GM21737 (cell line): ENCODE data around the gene DCLK1.

ENCODE experiments used
- ATAC-seq: cut with Tn5 transposase; IDR thresholded peaks from one replicate; pipeline ENCODE4 v1.9.1; 2021; ENCODE audit warnings: mild to moderate bottlenecking, moderate library complexity; ENCODE audit not compliant: unreplicated experiment

The DCLK1 gene

DNA sequence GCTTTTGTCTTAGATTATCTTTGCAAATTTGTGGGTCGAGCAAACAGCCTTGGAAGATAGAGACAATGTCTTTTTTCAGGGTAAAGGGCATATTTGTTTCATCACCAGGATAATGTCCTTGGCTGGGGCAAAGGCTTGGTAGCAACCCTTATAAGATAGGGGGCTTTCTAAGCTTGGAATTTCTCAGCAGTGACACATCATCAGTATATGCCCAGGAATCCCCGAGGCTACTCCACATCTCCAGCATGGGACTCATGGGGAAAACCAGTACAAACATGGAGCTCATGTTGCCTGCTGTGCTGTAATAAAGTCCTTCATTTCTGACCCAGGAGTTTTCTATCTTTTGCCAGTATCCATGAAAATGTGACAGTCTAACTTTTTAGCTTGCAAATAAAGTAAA, 77.1 kb downstream of the DCLK1 start:
- no peak for ATAC-seq

DNA sequence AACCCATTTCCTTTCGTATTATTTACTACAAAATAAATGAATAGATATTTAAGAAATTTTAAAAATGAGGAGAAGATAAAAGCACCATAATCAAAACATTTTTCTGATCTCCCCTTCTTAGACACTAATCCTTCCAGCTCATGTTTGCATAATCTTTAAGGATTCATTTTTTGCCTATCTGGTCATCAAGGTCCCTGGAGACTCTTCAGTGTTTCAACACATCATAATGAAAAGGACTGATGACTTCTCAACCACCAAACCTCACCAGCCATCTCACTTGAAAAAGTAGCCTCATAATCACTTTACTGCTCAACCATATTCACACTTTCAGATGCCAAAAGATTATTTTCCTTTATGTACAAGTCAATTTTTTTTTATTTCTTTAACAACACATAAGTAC, 80.1 kb downstream of the DCLK1 start:
- no peak for ATAC-seq

DNA sequence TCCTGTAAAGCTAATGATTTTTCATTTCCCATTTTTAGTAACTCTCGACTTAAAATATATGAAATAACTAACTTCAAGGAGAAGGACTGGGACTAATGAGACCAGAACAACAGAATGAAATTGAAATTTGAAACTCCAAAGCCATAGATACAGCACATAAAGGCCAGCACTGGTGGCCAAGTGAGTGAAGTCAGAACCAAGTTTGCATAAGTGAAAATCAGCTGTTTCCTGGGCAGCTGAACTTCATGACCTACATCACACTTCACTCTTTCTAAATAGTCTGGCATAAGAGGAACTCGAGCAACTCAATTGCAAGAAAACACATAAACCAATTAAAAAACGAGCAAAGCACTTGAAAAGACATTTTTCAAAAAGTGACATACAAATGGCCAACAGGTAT, 84.5 kb downstream of the DCLK1 start:
- ATAC-seq: peak; percentile 54

DNA sequence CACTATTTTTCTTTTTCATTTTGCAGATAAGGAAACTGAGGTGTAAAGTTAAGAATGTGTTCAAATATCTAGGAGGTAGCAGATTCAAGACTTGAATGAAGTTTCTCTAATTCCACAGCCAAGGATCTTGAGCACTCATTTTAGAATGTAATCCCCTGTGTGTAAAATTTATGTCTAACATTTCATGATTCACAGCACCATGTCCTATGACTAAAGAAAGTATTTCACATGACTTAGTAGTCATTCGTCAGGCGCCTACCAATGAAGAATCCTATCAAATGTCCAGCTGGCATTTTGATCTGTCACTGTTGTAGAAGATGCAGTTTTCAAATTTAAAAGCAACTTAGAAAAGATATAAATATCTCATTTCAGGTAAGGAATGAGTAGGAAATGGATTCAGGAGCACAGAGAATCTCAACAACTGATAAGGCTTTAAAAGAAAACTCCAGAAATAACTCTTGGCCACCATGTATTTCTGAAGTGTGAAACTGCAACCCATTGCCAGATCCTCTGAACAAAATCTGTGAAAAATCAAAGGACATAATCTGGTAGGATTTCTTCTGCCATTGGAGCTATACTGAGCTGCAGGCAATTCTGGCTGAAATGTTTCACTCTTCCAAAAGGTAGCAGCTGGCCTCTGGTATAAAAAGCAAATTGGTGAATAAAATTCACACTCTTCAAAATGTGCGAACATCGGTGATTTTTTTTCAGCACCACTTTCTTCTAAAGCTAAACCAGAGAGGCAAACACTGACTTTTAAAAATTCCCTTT, 92.2 kb downstream of the DCLK1 start:
- no peak for ATAC-seq

DNA sequence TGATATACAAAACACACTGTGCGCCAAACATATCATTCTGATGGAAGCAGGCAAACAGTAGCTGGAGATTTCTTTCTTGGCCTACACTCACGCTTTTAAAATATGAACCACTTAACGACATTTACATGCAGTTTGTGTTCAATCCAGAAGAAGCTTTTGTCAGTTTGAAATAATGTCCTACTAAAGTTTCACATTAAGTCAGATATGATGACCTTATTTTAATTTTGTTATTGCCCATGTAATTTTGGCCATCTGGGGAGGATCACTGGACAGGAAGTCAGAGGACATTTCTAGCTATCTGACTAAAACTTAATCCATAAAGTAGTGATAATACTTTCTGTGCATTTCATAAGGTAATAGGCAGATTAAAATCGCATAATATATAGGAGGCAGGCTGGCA, 98.1 kb downstream of the DCLK1 start:
- no peak for ATAC-seq

DNA sequence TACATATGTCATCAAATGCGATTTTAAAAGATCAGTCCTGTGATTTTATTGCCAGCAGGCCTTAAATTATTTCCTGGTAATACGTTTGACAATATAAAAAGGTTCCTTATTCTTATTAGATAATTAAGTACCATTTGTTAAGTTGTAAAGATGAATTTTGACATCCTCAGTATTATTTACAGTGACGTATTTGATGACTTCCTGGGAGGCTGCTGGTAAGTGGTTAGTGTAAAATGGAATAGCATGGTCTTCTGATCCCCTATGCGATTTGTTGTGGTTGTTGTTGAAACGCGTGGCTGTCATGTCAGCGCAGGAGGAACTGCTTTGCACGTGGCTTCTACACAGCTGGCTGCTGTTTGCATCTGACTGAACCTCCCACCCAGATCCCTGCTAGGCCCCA, 99.7 kb downstream of the DCLK1 start:
- no peak for ATAC-seq

DNA sequence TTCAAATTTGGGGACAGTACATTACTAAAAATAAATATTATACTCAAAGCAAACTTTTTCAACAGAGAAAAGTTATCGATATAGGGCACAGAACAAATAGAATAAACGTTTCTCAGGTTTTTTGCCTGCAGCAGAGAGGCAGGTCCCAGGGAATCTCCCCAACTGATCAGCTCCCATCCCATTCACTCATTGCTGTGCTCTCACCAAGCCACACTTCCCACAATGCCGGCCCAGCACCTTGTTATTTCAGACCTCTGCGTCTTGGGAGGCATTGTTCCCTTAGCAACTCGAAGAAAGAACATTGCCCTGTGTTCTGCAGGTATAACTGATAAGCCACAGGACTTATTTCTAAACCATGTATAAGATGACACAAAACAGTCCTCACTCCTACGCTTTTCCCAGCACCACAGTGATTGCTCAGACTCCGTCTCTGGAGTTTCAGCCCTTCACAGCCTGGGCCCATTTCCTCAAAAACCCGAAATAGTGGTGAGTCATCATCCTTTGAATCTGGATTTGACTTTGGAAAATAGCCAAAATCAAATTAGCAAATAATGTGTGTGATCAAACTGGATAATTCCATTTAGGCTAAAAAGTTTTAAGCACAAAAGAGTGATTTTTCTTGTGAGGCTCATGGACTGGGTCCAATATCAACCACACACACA, 100.4 kb downstream of the DCLK1 start:
- no peak for ATAC-seq

DNA sequence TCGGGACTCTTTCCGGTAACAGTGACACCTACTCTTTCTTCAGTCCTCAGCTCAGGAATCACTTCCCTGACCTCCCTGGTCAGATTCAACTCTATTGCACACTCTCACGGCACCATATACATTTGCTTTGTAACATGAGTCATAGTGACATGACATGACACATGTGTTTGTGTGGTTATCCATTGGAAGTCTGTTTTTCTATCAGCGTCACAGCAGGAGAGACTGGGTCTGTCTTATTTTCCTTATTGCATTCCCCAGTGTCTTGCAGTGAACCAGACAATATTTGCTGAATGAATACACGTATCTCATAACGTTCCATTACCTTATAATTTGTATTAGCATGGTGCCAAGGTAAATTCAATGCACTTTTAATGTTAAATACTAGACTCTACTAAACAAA, 102.0 kb downstream of the DCLK1 start:
- ATAC-seq: no peak

DNA sequence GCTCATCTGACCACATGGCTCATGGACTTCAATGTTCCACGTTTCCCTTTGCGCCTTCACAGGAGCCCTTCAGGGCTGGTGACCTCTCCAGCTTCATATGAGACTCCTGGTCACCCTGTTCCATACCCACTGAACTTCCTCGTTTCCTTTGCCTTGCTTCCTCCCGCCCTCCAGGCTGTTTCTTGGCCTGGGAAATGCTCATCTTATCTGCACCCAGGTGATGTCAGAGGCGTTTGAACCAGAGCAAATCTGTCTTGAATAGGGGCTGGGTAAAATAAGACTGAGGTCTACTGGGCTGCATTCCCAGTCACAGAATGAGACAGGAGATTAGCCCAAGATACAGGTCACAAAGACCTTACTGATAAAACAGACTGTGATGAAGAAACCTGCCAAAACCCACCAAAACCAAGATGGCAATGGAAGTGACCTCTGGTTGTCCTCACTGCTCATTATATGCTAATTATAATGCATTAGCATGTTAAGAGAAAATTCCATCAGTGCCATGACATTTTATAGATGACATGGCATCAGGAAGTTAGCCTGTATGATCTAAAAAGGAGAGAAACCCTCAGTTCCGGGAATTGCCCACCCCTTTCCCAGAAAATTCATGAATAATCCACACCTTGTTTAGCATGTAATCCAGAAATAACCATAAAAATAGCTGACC, 102.7 kb downstream of the DCLK1 start:
- no peak for ATAC-seq

DNA sequence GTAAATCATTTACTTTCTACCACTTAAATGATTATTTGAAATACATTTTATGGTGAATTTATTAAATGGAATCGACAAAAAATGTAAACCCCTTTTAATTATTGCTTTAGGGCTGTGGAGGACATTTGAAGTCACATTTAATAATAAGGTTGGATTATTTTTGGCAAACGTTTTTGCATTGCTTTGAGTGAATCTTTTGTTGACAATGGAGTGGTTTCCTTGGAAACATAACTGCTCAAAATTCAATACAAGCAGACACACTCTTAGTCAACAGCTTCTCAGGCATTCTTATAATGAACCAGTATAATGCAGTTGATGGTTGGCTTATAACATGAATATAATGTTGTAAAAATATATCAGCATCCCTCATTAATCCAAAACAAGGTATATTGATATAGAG, 104.7 kb downstream of the DCLK1 start:
- ATAC-seq: no peak

DNA sequence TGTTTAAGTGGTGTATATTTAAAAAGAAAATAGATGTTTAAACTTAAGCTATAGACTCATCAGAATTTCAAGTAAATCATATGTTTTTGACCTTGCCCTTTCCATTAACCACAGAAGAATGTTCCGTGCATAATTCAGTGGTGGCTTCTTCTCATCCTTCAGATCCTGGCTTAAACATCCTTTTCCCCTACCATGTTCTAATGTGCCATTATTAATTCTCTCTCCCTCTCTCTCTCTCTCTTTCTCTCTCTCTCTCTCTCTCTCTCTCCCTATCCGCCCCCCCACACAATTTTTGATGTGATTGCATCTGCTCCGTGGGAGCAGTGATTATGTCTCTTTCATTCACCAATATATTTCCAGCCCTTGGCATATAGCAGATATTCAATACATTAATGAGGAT, 116.4 kb downstream of the DCLK1 start:
- no peak for ATAC-seq

DNA sequence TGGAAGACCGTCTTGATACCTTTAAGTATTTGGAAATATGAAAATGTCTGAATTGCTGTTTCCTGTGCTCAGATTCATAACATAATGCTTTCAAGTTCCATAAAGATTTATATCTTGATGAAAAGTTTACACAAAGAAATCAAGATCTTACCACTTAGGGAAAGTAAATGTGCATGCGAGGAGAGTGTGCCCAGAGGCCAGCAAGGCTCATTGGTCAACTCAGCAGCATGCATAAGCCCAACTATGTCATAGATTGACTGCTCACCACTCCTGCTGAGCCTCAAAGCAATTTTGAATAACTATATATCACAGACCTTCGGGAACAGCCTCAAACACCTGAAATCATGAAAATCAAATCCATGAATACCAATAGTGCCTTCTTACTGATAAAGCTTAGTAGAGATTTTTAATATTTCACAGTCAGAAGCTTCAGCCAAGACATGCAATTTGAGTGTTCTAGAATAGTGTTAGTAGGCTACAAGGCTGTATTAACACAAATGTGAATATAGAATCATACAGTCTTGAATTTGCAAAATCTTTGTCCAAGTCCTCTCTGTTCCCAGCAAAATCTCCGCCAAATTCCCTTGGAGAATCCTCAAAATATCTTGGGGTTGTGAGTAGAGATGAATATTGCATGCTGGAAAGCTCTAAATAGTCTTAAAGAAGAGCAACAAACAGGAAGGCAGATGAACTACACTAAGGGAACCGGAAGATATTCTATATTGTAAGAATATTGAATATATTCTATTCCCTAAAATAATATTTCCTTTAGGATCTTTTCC, 124.1 kb downstream of the DCLK1 start:
- ATAC-seq: no peak

DNA sequence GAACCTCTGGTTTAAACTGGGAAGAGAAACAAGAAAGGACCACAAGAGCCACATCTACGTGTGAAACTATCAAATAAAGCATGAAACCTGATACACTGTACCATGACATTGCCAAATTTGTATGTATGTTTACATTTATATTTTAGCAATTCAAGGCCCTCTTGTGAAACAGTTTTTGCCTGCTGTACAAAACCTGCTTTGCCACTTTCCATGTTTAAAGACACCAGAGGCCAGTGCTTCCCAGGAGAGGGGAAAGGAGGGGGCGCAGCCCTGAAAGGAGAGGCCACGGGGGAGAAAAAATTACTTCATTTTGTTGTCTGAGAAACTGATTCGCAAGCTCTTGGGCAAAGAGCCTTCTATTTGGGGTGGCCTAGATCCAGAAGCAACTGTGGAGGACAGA, 124.8 kb downstream of the DCLK1 start:
- ATAC-seq: no peak

DNA sequence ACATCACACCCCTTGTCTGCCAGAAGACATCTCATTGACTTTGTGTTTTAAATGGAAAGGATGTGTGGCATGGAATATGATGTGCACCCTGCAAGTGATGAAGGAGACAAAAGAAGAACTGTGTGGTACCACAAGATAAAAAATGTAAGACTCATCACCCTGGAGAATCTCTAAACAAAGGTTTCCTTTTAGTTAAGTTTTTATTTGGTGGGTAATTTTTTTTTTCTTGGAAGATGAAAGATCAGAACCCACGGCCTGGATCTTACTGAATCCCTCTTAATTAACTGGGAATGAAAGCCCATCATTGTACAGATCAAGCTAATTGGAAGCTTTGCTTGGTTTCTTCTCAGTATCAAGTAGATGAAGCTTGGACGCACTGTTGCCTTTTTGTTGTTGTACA, 129.6 kb downstream of the DCLK1 start:
- no peak for ATAC-seq

DNA sequence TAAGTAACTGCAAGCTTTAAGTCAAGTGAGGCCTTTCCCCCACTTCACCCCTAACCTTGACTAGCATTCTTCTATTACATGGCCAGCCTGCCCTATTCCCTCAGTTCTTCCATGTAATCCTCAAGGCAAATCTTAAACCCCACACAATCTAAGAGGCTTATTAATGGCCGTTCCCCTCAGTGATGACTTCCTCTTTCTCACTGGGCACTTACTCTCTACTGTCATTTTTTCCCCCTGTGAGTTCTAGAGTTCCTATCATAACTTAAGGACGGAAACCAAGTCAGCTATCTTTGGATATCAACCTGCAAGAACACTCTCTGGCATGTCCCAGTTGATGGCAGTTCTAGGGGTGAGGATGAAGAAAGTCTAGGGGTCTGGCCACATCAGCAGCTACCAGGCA, 131.2 kb downstream of the DCLK1 start:
- no peak for ATAC-seq

DNA sequence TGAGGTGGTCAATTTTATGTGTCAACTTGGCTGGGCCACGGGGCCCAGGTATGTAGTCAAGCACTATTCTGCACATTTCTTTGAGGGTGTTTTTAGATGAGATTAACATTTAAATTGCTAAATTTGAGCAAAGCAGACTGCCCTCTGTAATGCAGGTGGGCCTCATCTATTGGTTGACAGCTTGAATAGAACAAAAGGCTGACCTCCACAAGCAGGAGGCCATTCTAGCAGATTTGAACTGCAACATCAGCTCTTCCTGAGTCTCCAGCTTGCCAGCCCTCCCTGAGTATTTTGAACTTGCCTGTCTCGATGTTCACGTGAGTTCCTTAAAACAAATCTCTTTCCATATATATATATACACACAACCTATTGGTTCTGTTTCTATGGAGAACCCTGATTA, 134.8 kb downstream of the DCLK1 start:
- no peak for ATAC-seq

DNA sequence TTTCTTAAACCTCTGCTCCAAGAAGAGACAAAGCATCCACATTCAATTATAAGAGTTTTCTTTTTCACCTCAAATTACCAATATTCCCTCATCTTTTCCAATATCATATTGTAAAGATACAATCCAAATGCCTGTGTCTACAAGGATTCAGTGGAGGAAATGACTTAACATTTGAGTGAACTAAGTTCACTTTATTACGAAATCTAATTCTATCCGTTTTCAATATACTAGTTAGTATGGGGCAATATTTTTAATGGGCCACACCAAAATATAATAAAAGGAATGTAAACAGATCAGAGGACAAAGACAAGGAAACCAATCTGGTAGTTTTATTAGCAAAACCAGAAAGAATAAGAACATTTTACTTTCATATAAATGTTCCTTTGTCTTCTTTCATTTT, 136.0 kb downstream of the DCLK1 start:
- ATAC-seq: no peak

DNA sequence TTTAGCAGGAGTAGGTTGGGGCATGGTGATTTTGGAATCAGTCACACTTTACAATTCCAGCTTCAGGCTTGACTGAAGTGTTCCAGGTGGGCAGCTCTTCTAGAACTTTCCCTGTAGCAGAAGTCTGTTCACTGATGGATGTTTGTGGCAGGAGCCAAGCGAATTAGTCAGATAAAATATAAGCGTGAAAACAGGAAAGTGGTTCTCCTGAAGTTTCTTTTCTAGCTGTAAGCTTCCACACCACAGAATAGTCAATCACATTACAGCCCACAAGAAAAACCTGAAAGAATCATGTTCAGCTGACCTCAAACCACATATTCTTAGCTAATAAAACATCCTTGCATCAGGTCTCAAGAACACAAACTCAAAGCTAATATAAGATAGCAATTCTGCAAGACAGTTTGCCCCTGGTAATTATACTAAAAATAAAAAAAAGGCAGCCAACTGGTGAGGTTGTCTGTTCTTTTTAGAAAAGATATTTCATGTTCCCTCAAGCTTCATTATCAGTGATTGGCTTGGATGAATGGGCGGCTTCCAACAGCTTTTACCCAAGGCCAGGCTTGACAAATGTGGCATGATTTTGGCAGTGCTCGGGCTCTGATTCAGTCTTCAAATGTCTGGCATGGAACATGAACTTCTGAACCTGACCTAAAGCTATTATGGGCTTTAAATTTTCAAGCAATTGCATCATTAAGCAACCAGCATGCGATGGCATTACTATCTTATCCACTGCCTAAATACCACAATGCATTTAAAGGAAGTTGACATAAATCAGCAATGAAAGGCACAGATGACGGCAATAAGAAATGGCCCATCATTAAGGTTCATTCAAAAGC, 136.8 kb downstream of the DCLK1 start:
- ATAC-seq: no peak

DNA sequence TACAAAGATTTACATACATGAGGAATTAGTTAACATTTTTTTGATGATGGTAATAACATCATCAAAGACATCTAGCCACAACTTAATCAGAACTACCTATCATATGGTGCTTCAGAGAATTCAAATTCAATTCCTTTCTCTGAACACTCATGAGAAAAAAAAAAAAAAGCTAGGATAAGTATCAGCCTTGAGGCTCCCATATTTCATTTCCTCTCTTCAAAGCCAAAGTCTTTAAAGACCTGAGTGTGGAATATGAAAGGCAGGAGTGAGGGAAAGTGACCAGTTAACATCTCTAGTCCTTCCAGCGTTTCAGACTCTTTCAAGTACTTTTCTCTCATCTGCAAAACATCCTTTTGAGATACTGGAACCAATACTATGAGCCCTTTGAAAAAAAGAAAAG, 137.5 kb downstream of the DCLK1 start:
- ATAC-seq: no peak

DNA sequence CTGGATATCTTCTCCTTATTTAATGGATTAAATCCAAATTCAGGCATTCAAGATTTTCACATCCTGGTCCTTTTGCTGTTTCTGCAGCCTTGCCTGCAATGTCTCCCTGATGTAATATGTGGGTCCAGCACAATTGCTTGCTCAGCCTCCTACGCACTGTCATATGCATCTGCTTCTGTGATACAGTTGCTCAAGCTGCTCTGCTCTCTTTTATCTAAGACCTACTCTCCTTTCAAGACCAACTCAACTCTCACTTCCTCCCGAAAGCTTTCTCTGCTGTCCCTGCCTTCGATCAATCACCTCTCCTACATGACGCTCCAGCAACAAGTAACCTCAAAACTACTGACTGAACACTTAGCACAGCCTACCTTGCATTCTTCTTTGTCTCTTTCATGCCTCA, 138.2 kb downstream of the DCLK1 start:
- no peak for ATAC-seq

DNA sequence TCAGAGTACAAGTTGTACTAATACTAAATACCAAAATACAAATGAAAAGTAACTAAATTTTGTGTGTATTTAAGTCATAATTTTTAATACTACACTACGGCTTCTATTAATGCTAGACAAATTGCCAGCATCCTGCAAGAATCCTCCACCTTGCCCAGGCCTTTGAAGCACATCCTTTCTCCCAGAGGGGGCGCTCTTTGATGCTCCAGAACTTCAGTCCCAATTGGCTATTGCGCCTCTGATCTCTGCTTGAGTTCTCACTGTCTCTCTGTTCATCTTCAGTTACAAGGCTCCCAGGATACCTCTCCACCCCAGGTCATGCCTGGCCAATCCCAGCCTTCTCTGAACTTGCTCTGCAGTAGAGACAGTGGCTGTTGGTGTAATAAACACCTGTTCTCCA, 141.0 kb downstream of the DCLK1 start:
- ATAC-seq: no peak
